GM19397 (cell line): ENCODE data around the gene SMIM35.
"Not testable (repeated sequence)": the region's sequence is repeated elsewhere in the genome, so short reads cannot be mapped to it uniquely, and the experiment has no call there.

Source experiments
- ATAC-seq: cut with Tn5 transposase; IDR thresholded peaks from one replicate; pipeline ENCODE4 v1.9.1; 2021; ENCODE audit warnings: mild to moderate bottlenecking, moderate library complexity; ENCODE audit not compliant: unreplicated experiment

Gene SMIM35

DNA sequence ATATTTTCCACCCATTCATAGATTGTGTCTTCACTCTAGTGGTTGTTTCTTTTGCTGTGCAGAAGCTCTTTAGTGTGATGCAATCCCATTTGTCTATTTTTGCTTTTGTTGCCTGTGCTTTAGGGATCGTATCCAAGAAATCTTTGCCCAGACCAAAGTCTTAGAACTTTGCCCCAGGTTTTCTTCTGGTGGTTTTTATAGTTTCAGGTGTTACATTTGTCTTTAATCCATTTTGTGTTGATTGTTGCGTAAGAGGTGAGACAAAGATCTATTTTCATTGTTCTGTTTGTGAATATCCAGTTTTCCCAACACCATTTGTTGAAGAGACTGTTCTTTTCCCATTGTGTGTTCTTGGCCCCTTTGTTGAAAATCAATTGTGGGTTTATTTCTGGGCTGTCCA lies 94.1 kb downstream of the SMIM35 start:
- no peak for ATAC-seq

GRCh38 chr11:117992136-117992535 lies 94.6 kb downstream of the SMIM35 start:
- ATAC-seq, result no peak

GRCh38 chr11:117989351-117990102 lies 97.2 kb downstream of the SMIM35 start:
- ATAC-seq, result no peak

- no peak for ATAC-seq
Observed at GRCh38 chr11:117986981-117987574, 99.7 kb downstream of the SMIM35 start.

- ATAC-seq, result peak; percentile 89
Observed at GRCh38 chr11:117985953-117986887, 100.5 kb downstream of the SMIM35 start, which contains the start of gene IL10RA. Gene IL10RA, plus strand, starts transcription at chr11:117986394. Its CDS starts 74 bp downstream, at chr11:117986468.

DNA sequence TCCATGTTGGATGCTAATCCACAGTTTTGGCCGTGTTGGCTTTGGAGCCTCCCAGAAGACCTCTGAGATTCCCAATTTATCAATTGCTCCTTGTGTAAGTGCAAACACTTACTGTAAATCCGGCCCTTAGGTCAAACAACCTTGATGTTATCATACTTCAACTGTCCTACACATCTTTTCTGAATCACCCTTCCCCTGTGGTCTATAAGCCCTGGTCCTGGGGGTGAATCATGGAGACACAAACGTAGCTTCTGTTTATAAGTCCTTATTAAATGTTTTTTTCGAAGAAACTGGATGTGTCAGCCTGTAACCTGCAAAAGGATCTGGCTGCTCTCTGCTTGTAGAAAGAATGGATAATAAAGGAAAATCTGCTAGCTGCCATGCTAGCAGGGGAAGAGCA lies 102.3 kb downstream of the SMIM35 start:
- ATAC-seq, result no peak

GRCh38 chr11:117983163-117983475 lies 103.6 kb downstream of the SMIM35 start:
- no peak for ATAC-seq

DNA sequence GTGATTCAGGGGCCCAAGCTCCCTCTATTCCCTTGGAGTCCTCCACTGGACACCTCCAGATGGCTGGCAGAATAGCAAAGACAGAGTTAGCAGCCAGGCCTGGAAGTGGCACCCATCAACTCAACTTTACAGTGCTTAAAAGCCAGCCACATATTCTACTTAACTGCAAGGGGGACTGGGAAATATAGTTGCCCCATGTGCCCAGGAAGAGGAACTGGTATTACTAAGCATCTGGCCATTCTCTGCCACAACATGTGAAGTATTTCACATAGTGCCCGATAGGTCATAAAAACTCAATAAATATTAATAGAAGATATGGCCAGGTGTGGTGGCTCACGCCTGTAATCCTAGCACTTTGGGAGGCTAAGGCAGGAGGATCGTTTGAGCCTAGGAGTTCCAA lies 106.0 kb downstream of the SMIM35 start:
- no peak for ATAC-seq

- ATAC-seq, result no peak
Observed at GRCh38 chr11:117980280-117980679, 106.5 kb downstream of the SMIM35 start.

GRCh38 chr11:117979481-117980211 lies 107.1 kb downstream of the SMIM35 start:
- ATAC-seq, result no peak

- ATAC-seq, result no peak
Observed at GRCh38 chr11:117978991-117979390, 107.8 kb downstream of the SMIM35 start.

DNA sequence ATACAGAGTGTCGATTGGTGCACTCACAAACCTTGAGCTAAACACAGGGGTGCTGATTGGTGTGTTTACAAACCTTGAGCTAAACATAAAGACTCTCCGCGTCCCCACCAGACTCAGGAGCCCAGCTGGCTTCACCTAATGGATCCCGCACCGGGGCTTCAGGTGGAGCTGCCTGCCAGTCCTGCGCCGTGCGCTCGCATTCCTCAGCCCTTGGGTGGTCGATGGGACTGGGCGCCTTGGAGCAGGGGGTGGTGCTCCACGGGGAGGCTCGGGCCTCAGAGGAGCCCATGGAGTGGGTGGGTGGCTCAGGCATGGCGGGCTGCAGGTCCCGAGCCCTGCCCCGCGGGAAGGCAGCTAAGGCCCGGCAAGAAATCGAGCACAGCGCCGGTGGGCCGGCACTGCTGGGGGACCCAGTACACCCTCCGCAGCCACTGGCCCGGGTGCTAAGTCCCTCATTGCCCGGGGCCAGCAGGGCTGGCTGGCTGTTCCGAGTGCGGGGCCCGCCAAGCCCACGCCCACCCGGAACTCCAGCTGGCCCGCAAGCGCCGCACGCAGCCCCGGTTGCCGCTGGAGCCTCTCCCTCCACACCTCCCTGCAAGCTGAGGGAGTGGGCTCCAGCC lies 108.4 kb downstream of the SMIM35 start:
- not testable (repeated sequence) for ATAC-seq

DNA sequence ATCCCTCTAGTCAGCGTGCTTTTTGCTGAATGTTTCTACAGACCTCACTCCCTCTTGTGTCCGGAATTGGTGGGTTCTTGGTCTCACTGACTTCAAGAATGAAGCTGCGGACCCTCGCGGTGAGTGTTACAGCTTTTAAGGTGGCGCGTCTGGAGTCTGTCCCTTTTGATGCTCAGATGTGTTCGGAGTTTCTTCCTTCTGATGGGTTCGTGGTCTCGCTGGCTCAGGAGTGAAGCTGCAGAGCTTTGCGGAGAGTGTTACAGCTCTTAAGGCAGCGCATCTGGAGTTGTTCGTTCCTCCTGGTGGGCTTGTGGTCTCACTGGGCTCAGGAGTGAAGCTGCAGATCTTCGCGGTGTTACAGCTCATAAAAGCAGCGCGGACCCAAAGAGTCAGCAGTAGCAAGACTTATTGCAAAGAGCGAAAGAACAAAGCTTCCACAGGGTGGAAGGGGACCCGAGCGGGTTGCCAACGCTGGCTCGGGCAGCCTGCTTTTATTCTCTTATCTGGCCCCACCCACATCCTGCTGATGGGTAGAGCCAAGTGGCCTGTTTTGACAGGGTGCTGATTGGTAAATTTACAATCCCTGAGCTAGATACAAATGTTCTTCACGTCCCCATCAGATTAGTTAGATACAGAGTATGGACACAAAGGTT lies 109.0 kb downstream of the SMIM35 start:
- not testable (repeated sequence) for ATAC-seq

- no peak for ATAC-seq
Observed at GRCh38 chr11:117977029-117977428, 109.7 kb downstream of the SMIM35 start.

DNA sequence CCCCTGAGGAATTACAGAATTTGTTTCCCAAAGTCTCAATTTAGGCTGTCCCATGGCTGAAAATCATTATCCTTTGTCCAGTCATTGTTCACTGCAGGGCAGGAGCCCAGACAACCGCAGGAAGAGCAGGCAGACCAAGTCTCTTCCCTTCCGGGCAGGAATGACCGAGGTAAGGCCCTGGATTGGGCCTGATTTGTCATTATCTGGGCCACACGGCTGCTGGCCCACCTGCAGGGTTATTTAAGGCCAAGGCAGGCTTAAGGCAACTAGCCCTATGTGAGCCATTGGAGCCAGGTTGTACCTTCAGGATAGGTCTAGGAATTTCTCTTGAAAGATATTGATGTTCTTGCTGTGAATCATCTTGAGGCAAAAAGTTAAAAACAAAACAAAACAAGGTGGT lies 110.3 kb downstream of the SMIM35 start:
- ATAC-seq, result no peak

DNA sequence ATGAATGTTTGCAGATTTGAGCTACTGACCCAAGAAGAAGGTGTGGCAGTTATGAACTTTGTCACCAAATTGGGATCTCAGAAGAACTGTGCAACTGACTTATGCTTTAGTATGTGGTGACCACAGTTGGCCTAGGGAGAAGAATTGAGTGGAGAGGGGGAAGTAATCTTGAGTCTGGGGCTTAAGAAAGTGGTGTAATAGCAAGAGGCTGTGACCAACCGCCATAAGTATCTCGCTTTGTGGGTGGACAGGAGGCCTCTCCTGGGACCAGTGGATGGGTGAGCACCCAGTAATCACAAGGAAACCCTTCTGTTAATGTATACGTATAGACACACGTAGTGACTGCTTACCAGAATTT lies 113.3 kb downstream of the SMIM35 start:
- no peak for ATAC-seq

DNA sequence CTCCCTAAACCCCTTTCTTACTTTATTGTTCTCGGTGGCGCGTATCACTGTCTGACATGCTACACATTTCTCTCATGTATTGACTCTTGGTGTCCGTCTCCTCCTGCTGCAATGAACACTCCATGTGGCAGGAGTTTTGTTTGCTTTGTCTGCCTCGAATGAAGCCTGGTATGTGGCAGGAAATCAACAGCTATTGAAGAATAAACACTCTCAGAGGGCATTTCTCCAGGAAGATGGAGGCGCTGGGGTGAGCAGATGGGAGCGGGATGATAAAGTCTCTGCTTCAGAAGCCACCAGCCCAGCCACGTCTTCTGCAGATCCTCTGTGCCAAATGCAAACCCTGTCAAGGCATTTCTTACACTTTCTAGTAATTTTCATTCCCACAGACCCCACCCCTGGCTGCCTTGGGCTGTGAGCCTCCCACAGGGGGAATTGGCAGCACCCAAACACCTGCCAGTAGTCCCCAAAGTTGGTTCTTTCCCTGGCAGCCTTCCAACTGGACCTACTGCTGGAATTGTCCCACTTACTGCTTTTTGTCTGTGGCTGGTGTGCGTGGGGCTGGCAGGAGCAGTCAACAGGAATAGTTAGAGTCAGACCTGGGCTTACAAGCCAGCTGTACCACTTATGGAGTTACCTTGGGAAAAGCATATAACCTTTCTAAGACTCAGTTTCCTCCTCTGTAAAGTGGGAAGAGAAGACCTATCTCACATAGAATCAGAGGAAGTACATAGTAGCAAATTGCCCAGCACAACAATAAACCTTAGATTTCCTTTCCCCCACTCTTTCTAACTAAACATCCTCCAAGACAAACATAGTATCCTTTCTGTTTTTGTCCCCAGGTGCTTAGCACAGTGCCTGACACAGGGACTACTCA lies 113.9 kb downstream of the SMIM35 start:
- no peak for ATAC-seq

DNA sequence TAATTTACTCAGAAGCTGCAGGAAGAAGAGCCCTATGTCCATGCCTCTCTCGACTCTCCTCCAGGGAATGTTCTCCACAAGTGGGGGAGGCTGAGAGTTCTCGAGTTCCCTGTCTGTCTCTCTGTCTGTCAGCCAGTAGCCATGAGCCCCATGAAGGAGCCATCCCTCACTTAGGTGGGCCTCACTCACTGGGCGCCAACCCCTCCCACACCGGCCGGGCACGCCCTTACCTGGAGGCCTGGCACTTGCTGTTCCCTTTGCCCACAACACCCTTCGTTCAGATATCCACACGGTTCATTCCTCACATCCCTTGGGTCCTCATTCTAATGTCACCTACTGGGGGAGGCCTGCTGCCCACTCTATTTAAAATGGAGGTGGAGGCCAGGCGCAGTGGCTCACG lies 114.7 kb downstream of the SMIM35 start:
- no peak for ATAC-seq

GRCh38 chr11:117970400-117971024 lies 116.3 kb downstream of the SMIM35 start:
- ATAC-seq, result no peak
